Dendritic cell treated with granulocyte-macrophage colony-stimulating factor and Interleukin-4, amounts not matched to agents 40 ng/mL and 50 ng/mL, for 4 days (primary cell): ENCODE measurements around the gene SLC38A11.

Source experiments
- H3K27ac Mint-ChIP-seq: one replicate; pipeline ENCODE4 v1.8.0; 2022; ENCODE audit warnings: mild to moderate bottlenecking, mixed read lengths
- H3K27me3 Mint-ChIP-seq: one replicate; pipeline ENCODE4 v1.8.0; 2022; ENCODE audit warnings: mild to moderate bottlenecking, mixed read lengths
- H3K36me3 Mint-ChIP-seq: one replicate; pipeline ENCODE4 v1.8.0; 2022; ENCODE audit warnings: low read depth, mixed read lengths
- H3K4me1 Mint-ChIP-seq: one replicate; pipeline ENCODE4 v1.8.0; 2022; ENCODE audit warnings: low read depth, mixed read lengths
- H3K4me3 Mint-ChIP-seq: one replicate; pipeline ENCODE4 v1.8.0; 2022; ENCODE audit warnings: mild to moderate bottlenecking, moderate library complexity, mixed read lengths
- H3K9me3 Mint-ChIP-seq: one replicate; pipeline ENCODE4 v1.8.0; 2022; ENCODE audit warnings: mixed read lengths
- intact Hi-C: fragments of 100-400 bp; cut with micrococcal nuclease; formaldehyde crosslinking; loops from one replicate; pipeline ENCODE4 v1.15.0; 2022

Gene SLC38A11

DNA sequence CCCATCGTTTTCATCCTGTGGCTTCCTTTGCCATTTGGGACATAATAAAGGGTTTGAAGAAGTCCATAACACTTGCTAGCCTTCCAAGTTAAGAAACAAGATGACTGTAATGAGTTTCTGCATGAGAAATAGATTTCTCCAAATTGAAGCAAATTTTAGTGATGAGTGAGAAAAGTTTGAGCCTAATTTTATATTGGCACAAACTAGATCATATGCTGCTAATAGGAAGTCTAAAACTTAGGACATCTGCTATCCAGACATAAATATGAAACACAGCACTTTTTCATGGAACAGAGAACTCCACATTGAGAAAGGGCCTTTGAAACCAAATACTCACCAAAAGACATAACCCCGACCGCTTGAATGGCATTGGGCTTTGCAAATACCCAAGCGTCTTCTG, 39.8 kb downstream of the SLC38A11 start:
- H3K9me3 Mint-ChIP-seq: no peaks in the 10 kb centered on the region
- H3K4me3 Mint-ChIP-seq: no peak overlapping the region
- H3K36me3 Mint-ChIP-seq: no peaks in the 10 kb centered on the region
- no peak overlapping the region for H3K27ac Mint-ChIP-seq
- H3K27me3 Mint-ChIP-seq: no peaks in the 10 kb centered on the region
- H3K4me1 Mint-ChIP-seq: peaks cover 3% of the 10 kb centered on the region
- intact Hi-C loops: no loop called here

DNA sequence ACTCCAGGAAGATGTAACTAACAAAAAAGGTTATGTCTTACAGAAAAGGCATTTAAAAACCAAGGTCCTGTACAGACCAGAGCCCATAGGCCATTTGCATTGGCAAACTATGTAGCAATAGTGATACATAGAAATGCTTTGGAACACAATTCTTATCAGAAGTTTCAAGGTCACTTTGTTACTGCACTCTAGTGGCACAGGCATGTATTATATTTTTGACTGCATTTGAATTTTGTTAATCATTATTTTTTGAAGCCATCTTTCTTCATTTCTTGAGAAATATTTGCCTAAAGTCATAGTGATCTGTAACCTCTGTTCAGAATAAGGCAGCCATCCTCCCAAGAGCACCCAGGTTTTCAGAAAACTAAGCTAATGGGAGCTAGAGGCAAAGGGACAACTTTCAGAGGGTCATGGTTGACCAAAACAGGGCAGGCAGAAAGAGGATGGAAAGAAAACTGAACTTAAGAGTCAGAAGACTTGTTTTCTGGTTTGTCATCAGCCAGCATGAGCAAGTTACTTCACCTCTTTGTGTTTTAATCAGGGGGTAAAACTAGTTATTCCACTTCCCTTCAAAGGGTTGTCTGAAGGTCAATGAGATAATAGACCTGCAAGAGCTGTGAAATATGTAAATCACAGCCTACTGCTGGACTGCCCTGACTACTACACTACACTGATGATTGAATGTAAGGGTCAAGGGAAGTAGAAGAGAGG, 41.5 kb downstream of the SLC38A11 start:
- Mint-ChIP-seq H3K4me1 (no peaks in the 10 kb centered on the region), H3K36me3 (no peaks in the 10 kb centered on the region), H3K9me3 (no peaks in the 10 kb centered on the region), H3K27ac (no peak overlapping the region), H3K27me3 (no peaks in the 10 kb centered on the region), H3K4me3 (no peak overlapping the region)
- intact Hi-C loops: no loop called here

DNA sequence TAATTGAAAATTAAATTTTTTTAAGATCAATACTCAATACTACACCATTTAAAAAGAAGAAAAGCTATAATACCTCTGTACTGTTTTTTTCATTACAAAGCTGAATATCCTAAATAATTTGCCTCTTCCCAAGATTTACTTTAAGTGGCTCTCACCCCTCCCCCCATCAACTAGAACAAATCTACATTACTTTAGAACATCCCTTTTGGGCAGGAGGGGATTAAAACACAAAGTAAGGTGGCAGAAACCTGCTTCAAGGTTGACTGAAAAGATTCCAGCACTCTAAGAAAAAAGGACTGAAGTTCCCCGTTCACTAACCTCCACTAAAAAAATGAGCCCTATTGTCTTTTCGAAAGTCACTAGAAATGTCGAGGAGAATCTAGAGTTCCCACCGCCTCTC, 42.3 kb downstream of the SLC38A11 start:
- no peak overlapping the region for H3K4me3 Mint-ChIP-seq
- intact Hi-C loops: no loop called here
- no peaks in the 10 kb centered on the region for H3K9me3 Mint-ChIP-seq
- no peaks in the 10 kb centered on the region for H3K36me3 Mint-ChIP-seq
- no peaks in the 10 kb centered on the region for H3K27me3 Mint-ChIP-seq
- no peaks in the 10 kb centered on the region for H3K4me1 Mint-ChIP-seq
- no peak overlapping the region for H3K27ac Mint-ChIP-seq

DNA sequence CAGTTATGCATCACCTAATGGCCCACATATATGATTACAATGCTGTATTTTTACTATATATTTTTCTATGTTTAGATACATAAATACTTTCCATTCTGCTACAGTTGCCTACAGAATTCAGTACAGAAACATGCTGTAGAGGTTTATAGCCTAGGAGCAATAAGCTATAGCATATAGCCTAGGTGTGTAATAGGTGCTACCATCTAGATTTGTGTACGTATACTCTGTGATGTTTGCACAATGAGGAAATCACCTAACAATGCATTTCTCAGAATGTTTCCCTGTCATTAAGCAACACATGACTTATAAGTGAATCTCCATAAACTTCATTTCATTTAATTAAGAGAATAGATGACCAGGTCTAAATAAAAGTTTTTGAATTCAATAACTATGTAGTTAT, 43.5 kb downstream of the SLC38A11 start:
- Mint-ChIP-seq H3K27ac (no peak overlapping the region), H3K4me3 (no peak overlapping the region), H3K27me3 (no peaks in the 10 kb centered on the region), H3K4me1 (no peaks in the 10 kb centered on the region), H3K36me3 (no peaks in the 10 kb centered on the region), H3K9me3 (no peaks in the 10 kb centered on the region)
- intact Hi-C loops: no loop called here

DNA sequence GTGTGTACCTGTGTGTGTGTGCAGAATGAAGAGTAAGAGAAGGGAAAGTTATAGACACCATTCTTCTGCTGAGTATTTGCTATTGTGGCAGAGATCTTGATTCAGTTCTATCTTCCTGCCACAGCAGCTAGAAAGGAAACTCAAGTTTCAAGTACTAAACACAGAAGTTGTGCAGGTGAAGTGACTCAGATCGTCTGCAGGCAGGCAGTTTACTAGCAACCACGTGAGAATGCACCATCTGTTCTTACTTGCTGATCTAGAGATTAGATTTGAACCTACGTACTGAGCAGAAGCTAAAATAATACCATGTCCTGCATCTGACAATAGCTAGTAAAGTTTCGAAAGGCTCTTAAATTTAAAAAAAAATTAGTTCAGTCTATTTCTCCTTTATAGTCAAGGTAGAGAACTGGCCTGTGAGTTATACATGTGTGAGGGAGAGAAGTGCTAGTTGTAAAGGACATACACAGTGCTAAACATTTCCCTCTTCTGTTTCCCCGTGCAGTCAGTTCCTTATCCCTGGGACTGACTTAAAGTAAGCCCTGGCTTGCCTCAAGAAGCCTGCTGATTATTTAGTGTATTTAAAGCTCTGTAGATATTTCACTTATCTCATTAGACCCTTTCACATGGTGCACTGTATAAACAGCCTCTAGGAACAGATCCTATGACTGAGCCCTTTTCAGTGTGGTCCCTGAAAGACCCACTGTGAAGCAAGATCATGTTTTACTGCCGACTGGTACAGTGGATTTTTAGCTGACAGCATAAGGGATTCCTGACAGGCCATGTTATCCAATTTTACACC, 45.0 kb downstream of the SLC38A11 start:
- Mint-ChIP-seq H3K9me3 (no peaks in the 10 kb centered on the region), H3K4me3 (no peak overlapping the region), H3K36me3 (no peaks in the 10 kb centered on the region), H3K4me1 (no peaks in the 10 kb centered on the region), H3K27me3 (no peaks in the 10 kb centered on the region), H3K27ac (no peak overlapping the region)
- intact Hi-C loops: no loop called here

DNA sequence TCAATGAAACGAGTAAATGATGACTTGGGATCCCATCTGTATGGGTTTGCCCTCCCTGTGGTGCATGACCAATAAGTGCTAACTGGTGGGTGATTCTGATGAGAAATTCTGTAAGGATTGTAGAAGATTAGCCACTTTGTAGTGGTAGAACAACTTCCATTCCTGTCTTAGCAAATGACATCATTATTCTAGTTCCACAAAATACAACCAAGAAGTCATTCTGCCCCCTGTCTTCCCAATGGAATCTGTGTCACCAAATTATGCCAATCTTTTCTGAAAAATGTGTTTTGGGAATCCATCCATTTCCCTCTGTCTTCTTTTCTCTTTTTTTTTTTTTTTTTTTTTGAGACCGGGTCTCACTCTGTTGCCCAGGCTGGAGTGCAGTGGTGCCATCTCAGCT, 48.4 kb downstream of the SLC38A11 start:
- no peaks in the 10 kb centered on the region for H3K36me3 Mint-ChIP-seq

DNA sequence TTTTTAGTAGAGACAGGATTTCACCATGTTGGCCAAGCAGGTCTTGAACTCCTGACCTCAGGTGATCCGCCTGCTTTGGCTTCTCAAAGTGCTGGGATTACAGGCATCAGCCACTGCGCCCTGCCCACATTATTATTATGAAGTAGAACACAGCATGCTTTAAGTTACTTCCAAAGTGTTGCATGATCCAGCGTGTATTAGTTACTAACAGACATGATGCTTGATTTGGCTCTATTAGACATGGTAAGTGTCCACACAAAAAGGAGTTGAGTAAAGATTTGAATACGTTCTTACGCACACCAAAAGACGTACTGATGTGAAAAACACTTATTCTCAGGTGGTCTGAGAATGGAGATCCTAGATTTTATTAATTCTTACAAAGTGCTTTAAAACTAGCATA, 50.0 kb downstream of the SLC38A11 start:
- H3K36me3 Mint-ChIP-seq: no peaks in the 10 kb centered on the region
- no peak overlapping the region for H3K4me3 Mint-ChIP-seq
- no peak overlapping the region for H3K27ac Mint-ChIP-seq
- H3K9me3 Mint-ChIP-seq: no peaks in the 10 kb centered on the region
- H3K27me3 Mint-ChIP-seq: no peaks in the 10 kb centered on the region
- intact Hi-C loops: no loop called here
- no peaks in the 10 kb centered on the region for H3K4me1 Mint-ChIP-seq

More for the DNA sequence above, 48.4 kb downstream of the SLC38A11 start:
- no peaks in the 10 kb centered on the region for H3K4me1 Mint-ChIP-seq
- H3K4me3 Mint-ChIP-seq: no peak overlapping the region
- intact Hi-C loops: no loop called here
- H3K9me3 Mint-ChIP-seq: no peaks in the 10 kb centered on the region
- H3K27me3 Mint-ChIP-seq: no peaks in the 10 kb centered on the region
- no peak overlapping the region for H3K27ac Mint-ChIP-seq

DNA sequence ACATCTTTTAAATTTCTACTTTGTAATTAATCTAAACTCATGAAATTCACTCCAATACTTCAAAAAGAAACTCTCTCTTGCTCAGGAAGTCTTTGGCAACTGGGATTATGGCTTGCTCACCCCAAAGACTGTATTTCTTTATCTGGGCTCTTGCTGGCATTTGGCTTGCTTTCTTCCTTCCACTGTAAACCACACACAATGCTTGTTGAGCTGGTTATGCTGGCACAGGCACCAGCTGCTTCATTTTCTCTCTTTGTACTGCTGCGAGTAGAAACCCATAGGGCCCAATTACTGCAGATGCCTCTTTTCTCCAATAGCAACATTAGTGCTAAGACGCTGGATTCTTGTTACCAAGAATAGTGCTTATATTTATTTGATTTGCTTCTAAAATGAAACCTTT, 51.4 kb downstream of the SLC38A11 start:
- intact Hi-C loops: no loop called here
- Mint-ChIP-seq H3K27ac (no peak overlapping the region), H3K36me3 (no peaks in the 10 kb centered on the region), H3K4me3 (no peak overlapping the region), H3K27me3 (no peaks in the 10 kb centered on the region), H3K9me3 (no peaks in the 10 kb centered on the region), H3K4me1 (no peaks in the 10 kb centered on the region)

DNA sequence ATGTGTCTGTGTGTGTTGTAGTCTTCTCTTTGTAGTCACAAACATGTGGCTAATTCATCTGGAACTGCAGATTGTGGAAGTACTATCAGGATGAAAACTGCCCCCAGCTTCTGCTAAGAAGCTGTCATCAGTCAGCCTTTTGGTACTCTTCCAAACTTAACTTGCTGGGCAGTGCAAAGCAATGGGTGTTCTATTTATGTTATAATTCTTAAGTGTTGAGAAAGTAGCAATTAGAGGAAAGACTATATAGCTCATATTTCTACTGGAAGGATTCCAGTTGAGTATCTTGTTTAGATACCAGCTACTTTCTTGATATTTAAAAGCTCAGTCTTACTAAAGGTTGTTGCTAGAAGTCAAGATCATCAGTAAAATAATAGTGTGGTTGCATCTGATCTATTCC, 52.1 kb downstream of the SLC38A11 start:
- H3K4me1 Mint-ChIP-seq: no peaks in the 10 kb centered on the region
- no peaks in the 10 kb centered on the region for H3K27me3 Mint-ChIP-seq
- H3K4me3 Mint-ChIP-seq: no peak overlapping the region
- intact Hi-C loops: no loop called here
- H3K36me3 Mint-ChIP-seq: no peaks in the 10 kb centered on the region
- H3K9me3 Mint-ChIP-seq: no peaks in the 10 kb centered on the region
- H3K27ac Mint-ChIP-seq: no peak overlapping the region

DNA sequence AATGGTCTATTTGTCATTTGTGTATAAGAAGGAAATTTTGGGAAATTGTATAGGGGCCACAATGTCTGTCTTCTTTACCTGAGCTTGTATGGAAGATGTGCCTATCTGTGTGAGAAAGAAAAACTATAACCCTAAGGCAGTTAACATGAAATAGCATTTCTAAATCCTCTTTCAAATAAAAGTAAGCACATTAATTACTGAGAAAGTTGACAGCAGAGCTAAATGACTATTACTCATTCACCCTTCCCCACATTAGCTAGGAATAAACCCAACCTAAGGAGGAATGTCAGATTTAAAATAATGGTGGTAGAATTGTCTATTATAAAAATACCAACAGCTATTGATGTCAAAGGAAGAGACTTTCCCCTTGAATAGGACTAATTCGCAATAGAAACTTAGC, 56.2 kb downstream of the SLC38A11 start:
- Mint-ChIP-seq H3K4me1 (peaks cover 11% of the 10 kb centered on the region), H3K9me3 (no peaks in the 10 kb centered on the region), H3K36me3 (no peaks in the 10 kb centered on the region), H3K27me3 (no peaks in the 10 kb centered on the region), H3K27ac (no peak overlapping the region), H3K4me3 (no peak overlapping the region)
- intact Hi-C loops: no loop called here

DNA sequence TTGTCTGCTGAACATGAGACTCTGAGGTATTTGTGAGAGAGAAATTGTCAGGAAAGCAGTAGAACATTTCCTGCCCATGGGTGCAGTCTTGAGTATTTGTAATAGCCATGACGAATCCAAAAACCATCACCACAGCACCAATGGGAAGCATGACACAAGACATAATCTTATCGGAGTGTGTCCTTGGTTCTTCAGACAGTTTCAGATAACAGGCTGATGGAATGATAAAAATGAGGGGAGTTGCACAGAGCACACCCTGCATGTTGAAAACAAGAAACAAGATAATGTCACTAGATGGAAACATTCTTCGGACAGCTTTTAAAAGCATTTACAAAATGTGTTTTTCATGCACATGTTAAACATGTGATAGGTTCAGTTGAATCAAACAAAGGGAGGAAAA, 56.9 kb downstream of the SLC38A11 start:
- intact Hi-C loops: no loop called here
- no peak overlapping the region for H3K27ac Mint-ChIP-seq
- no peaks in the 10 kb centered on the region for H3K36me3 Mint-ChIP-seq
- no peaks in the 10 kb centered on the region for H3K9me3 Mint-ChIP-seq
- peaks cover 11% of the 10 kb centered on the region for H3K4me1 Mint-ChIP-seq
- no peaks in the 10 kb centered on the region for H3K27me3 Mint-ChIP-seq
- no peak overlapping the region for H3K4me3 Mint-ChIP-seq

DNA sequence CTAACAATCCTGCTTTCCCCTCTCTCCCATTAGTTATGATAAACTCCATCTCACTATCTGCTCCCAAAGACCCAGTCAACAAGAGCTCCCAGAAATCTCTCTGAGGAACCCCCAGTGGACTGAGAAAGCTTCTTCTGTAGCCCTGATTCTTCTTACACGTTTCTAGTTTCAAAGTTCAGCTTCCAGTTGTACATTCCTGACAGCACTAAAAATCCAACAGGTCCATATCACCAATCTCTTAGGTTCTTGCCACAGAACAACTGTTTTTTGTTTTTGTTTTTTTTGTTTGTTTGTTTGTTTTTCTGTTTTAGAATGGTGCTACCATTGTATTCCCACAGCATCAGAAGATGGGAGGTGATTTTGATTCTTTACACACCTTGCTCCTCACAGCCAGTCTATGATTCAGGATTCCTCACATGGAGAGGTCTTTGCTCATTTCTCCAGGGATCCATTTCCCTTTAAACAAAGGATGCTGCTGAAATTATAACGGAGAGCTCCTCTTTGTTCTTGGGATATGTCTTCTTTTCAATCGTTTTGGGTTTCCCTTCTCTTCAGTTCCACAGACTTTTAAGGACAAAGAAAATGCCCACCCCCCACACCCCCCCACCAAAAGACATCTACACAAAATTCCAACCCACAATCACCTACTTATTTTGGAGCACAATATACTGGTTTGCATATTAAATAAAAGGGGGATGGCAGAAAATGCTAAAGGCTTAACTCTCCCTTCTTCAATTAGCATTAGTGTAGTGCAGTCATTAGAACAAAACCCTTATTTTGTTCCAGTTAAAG, 57.7 kb downstream of the SLC38A11 start:
- Mint-ChIP-seq H3K36me3 (no peaks in the 10 kb centered on the region), H3K27me3 (no peaks in the 10 kb centered on the region), H3K4me1 (peaks cover 11% of the 10 kb centered on the region), H3K27ac (peak overlapping the region; percentile 3), H3K4me3 (no peak overlapping the region), H3K9me3 (no peaks in the 10 kb centered on the region)
- intact Hi-C loops: no loop called here

DNA sequence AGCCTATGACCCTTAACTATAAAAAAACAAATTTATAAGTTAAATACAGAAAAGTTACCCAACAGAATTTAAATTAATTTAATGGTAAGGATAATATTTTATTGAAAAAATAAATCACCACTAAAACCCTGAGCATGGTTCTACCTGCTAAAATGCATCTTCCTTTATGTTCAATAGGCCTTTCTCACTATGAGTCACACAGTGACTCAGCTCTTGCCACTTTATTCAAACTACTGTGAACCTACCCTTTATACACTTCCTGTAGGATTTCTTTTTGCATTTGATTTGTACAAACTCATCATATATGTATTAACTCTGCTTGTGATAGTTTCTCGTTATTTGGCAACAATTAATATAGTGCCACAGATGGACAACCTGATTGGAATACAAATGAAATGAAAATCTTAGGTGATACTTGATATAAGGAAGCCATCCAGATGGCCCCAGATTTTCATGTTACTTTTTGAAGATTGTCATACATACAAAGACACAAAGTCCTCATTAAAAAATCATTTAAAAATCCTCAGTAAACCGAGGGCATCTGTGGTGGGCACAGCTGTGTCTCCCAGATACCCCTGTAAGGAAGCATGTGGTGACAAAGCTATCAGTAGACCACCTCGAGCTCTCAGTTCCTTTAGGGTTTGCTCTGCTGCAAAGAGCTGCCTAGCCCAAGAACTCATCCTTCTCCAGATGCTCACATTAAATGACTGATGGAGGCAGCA, 58.5 kb downstream of the SLC38A11 start:
- intact Hi-C loops: no loop called here
- no peaks in the 10 kb centered on the region for H3K9me3 Mint-ChIP-seq
- H3K27me3 Mint-ChIP-seq: no peaks in the 10 kb centered on the region
- H3K4me1 Mint-ChIP-seq: peaks cover 11% of the 10 kb centered on the region
- no peaks in the 10 kb centered on the region for H3K36me3 Mint-ChIP-seq
- H3K27ac Mint-ChIP-seq: no peak overlapping the region
- H3K4me3 Mint-ChIP-seq: no peak overlapping the region

DNA sequence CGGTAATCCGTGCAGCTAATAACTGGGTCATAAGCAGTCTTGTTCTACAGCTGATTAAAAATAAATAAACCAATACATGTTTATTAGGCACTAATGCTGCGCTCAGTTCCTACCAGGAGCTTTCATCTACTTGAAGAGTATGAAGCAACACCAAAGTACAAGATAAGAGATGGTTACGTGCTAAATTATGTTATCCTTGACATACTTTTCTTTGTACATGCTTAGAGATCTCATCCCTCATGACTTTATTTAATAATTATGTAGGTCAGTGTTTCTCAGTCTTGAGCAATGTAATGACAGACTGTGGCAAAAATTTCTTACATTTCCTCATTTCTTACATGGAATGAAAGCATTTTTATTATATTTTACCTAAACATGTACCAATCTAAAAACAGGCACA, 59.1 kb downstream of the SLC38A11 start:
- Mint-ChIP-seq H3K4me1 (peaks cover 11% of the 10 kb centered on the region), H3K36me3 (no peaks in the 10 kb centered on the region), H3K4me3 (no peak overlapping the region), H3K9me3 (no peaks in the 10 kb centered on the region), H3K27me3 (no peaks in the 10 kb centered on the region), H3K27ac (no peak overlapping the region)
- intact Hi-C loops: no loop called here
